Gastrocnemius medialis (tissue), 4 donors: ENCODE data around the gene PIP4K2C. TPM values are rescaled to one million over a fixed set of nuclear protein-coding genes. Genes with fewer than 3 reads are reported as not detected.

Experiments used
- ATAC-seq, 2 donors: fragments of 150-250 bp; one replicate each; pipeline ENCODE4 v1.9.1; 2016
- DNase-seq, 2 donors: peaks; one replicate each; pipeline ENCODE4 v3.0.0-alpha.2; 2019
- H3K27ac ChIP-seq, 4 donors: fragments of 200-600 bp; sonication (generic); 1 replicate in 1 of 4; 2 replicates in 3 of 4; pipeline ENCODE4 v1.5.1; 2016 to 2018; ENCODE audit warnings: mild to moderate bottlenecking in 2 of 4, moderate library complexity in 1 of 4
- H3K27me3 ChIP-seq, 3 donors: fragments of 200-600 bp; sonication (generic) in 2 of 3; 1 replicate in 1 of 3; 2 replicates in 2 of 3; pipeline versions ENCODE4 v1.5.1 to v1.6.0; 2016 to 2019; ENCODE audit warnings: mild to moderate bottlenecking in 1 of 3, moderate library complexity in 1 of 3
- H3K36me3 ChIP-seq, 2 donors: fragments of 200-600 bp; sonication (generic) in 1 of 2; one replicate each; pipeline ENCODE4 v1.5.1; 2017 to 2018
- H3K4me1 ChIP-seq, 2 donors: fragments of 200-600 bp; sonication (generic) in 1 of 2; one replicate each; pipeline ENCODE4 v1.5.1; 2016 to 2017; ENCODE audit warnings: mild to moderate bottlenecking in 2 of 2
- H3K4me3 ChIP-seq, 4 donors: fragments of 200-600 bp; sonication (generic) in 3 of 4; 1 replicate in 1 of 4; 2 replicates in 3 of 4; pipeline ENCODE4 v1.5.1; 2016 to 2019; ENCODE audit warnings: mild to moderate bottlenecking in 2 of 4
- H3K9me3 ChIP-seq, 3 donors: fragments of 200-600 bp; sonication (generic) in 2 of 3; 1 replicate in 1 of 3; 2 replicates in 2 of 3; pipeline ENCODE4 v1.5.1; 2016 to 2019
- CTCF ChIP-seq, 5 experiments: fragments of 450-650 bp in 3 of 5; fragments of 200-600 bp in 2 of 5; sonication (generic) in 2 of 5; IDR thresholded peaks in 4 of 5; conservative IDR thresholded peaks in 1 of 5; 1 replicate in 4 of 5; 2 replicates in 1 of 5; pipeline ENCODE4 v1.5.1; 2016 to 2019; ENCODE audit warnings: antibody characterized with exemption in 5 of 5, mild to moderate bottlenecking in 3 of 5, moderate library complexity in 3 of 5
- POLR2A ChIP-seq, 2 donors: fragments of 450-650 bp; IDR thresholded peaks; one replicate each; pipeline ENCODE4 v1.6.1; 2017; ENCODE audit warnings: antibody characterized with exemption in 2 of 2, mild to moderate bottlenecking in 2 of 2, moderate library complexity in 2 of 2
- in situ Hi-C, 4 donors: fragments of 200-750 bp; cut with MboI; loops; one replicate each; pipeline versions ENCODE4 v1.15.0 to v1.8.0; 2017; ENCODE audit warnings: low sequenced_read_pairs in 4 of 4
- intact Hi-C: fragments of 100-400 bp; cut with DNase I; formaldehyde crosslinking; loops from one replicate; pipeline ENCODE4 v1.15.1; 2023; ENCODE audit warnings: low total_unique reads
- total RNA-seq, 4 donors: library from RNA; depleted of rRNA; stranded (reverse); fragments of >200 nt; gene quantifications; one replicate each; pipeline versions ENCODE4 v1.1.0 to v1.2.3, GENCODE V29; 2016

PIP4K2C gene
- total RNA-seq, 4 donors from 2014 or later: 11.2 to 22.0 (median 14.6) TPM

- DNase-seq (no peak), ATAC-seq (no peak)
- H3K27me3 ChIP-seq: no peaks in the 10 kb centered on the region
- TF ChIP-seq CTCF (IDR thresholded peaks at IDR 0.05 in 4 of 5, conservative IDR thresholded peaks at IDR 0.05 in 1 of 5) (no peak), POLR2A (IDR thresholded peaks at IDR 0.05) (no peak)
- H3K27ac ChIP-seq: no peak overlapping the region
- intact Hi-C loops: loop anchor here (10.0 kb wide), 1 partner anchor 325 kb away; no protein-coding TSS in a partner anchor
- no peaks in the 10 kb centered on the region for H3K4me1 ChIP-seq
- H3K9me3 ChIP-seq: no peaks in the 10 kb centered on the region
- in situ Hi-C loops: loop anchor here in 2 of 4 donors (5.0 to 10.0 kb wide), 2 partner anchors 45 to 47 kb away; no protein-coding TSS in a partner anchor
- no peak overlapping the region for H3K4me3 ChIP-seq
- H3K36me3 ChIP-seq: no peaks in the 10 kb centered on the region
Observed at GRCh38 chr12:57579677-57580465, 11.1 kb upstream of the PIP4K2C start.

GRCh38 chr12:57580466-57580795 is 10.6 kb upstream of the PIP4K2C start:
- Histone ChIP-seq H3K36me3 (no peaks in the 10 kb centered on the region), H3K4me1 (no peaks in the 10 kb centered on the region), H3K9me3 (no peaks in the 10 kb centered on the region), H3K4me3 (no peak overlapping the region), H3K27me3 (no peaks in the 10 kb centered on the region), H3K27ac (no peak overlapping the region)
- ATAC-seq (no peak), DNase-seq (no peak)
- intact Hi-C loops: loop anchor here (10.0 kb wide), 1 partner anchor 324 kb away; no protein-coding TSS in a partner anchor
- in situ Hi-C loops: loop anchor here in 1 of 4 donors (5.0 kb wide), 1 partner anchor 47 kb away; no protein-coding TSS in a partner anchor
- TF ChIP-seq CTCF (IDR thresholded peaks at IDR 0.05 in 4 of 5, conservative IDR thresholded peaks at IDR 0.05 in 1 of 5): no peak
- no peak for TF ChIP-seq POLR2A (IDR thresholded peaks at IDR 0.05)

- in situ Hi-C loops (loop anchor here in 1 of 4 donors (5.0 kb wide), 1 partner anchor 45 kb away; no protein-coding TSS in a partner anchor), intact Hi-C loops (loop anchor here (2.0 to 10.0 kb wide), 2 partner anchors 51 to 323 kb away; partner anchors contain the start of gene B4GALNT1)
- H3K36me3 ChIP-seq: no peaks in the 10 kb centered on the region
- H3K9me3 ChIP-seq: no peaks in the 10 kb centered on the region
- DNase-seq (no peak), ATAC-seq (no peak)
- no peak overlapping the region for H3K27ac ChIP-seq
- H3K27me3 ChIP-seq: no peaks in the 10 kb centered on the region
- no peak overlapping the region for H3K4me3 ChIP-seq
- no peaks in the 10 kb centered on the region for H3K4me1 ChIP-seq
- TF ChIP-seq CTCF (IDR thresholded peaks at IDR 0.05 in 4 of 5, conservative IDR thresholded peaks at IDR 0.05 in 1 of 5): no peak
- no peak for TF ChIP-seq POLR2A (IDR thresholded peaks at IDR 0.05)
Observed at GRCh38 chr12:57581802-57582201, 9.2 kb upstream of the PIP4K2C start.

- ATAC-seq (no peak), DNase-seq (no peak)
- in situ Hi-C loops: loop anchor here in 1 of 4 donors (5.0 kb wide), 1 partner anchor 45 kb away; no protein-coding TSS in a partner anchor
- Histone ChIP-seq H3K36me3 (no peaks in the 10 kb centered on the region), H3K9me3 (no peaks in the 10 kb centered on the region), H3K27me3 (no peaks in the 10 kb centered on the region), H3K4me3 (no peak overlapping the region), H3K4me1 (no peaks in the 10 kb centered on the region), H3K27ac (no peak overlapping the region)
- intact Hi-C loops: loop anchor here (2.0 to 10.0 kb wide), 2 partner anchors 50 to 322 kb away; partner anchors contain the start of gene B4GALNT1
- no peak for TF ChIP-seq CTCF (IDR thresholded peaks at IDR 0.05 in 4 of 5, conservative IDR thresholded peaks at IDR 0.05 in 1 of 5)
- TF ChIP-seq POLR2A (IDR thresholded peaks at IDR 0.05): no peak
Observed at GRCh38 chr12:57582440-57582839, 8.6 kb upstream of the PIP4K2C start.
